HG03442 (cell line): Measurements from ENCODE around the gene SNX19.
A peak's percentile ranks its signal among the peaks of the same experiment; 100 is the strongest.
"Not testable (repeated sequence)": the region's sequence is repeated elsewhere in the genome, so short reads cannot be mapped to it uniquely, and the experiment has no call there.

Experiments
- ATAC-seq: cut with Tn5 transposase; IDR thresholded peaks from one replicate; pipeline ENCODE4 v1.9.1; 2021; ENCODE audit warnings: mild to moderate bottlenecking, moderate library complexity; ENCODE audit not compliant: unreplicated experiment

Gene SNX19

GRCh38 chr11:130873761-130874160 is 42.5 kb downstream of the SNX19 start:
- no peak for ATAC-seq

DNA sequence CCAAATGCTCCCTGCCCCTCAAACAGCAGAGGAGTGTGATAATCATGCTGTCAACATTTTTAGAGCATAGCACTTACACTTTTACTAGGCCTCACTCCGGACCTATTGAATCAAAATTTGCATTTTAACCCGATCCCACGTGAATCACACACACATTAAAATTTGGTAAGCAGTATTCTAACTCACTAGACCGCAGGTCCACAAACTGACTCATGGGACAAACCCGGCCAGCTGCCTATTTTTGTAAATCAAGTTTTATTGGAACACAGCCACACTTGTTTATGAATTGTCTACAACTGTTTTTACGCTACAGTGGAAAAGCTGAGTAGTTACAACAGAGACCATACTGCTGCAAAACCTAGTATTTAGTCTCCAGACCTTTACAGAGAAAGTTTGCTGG is 43.3 kb downstream of the SNX19 start:
- ATAC-seq, result no peak

GRCh38 chr11:130872513-130872912 is 43.8 kb downstream of the SNX19 start:
- ATAC-seq, result no peak

DNA sequence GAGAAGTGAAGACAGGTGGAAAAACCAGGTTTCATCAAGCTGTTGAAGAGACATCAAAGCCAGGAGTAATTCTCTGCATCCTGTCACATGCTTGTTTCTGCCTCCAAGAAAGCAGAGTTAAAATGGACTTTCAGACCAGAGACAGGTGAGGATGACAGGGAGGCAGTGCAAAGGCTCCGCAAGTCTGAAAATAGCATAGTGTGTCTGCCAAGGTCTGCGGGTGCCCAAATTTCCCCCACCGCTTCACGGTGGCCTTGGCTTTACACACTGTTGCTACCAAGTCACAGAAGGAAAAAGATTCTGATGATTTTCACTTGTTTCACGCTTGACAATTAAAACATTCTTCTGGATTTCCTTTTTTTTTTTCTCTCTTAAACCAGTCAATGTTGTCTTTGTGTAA is 44.2 kb downstream of the SNX19 start:
- no peak for ATAC-seq

DNA sequence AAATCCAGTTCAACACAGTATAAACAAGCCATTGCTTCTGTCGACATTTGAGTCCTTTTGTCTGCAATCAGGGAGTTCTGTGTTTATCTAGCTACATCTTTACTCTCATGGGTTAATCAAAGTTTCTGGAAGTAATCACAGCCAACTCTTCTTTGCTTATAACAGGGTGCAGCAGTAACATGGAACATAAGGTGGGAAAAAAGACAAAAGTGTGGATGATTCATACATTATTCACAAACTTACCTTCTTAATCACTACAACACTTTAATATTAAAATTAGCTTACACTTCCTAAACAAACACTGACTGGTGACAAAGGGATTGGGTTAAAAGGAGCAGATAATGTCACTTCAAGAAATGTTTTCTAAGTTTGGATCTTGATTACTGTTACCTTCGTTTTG is 44.7 kb downstream of the SNX19 start:
- ATAC-seq, result no peak

DNA sequence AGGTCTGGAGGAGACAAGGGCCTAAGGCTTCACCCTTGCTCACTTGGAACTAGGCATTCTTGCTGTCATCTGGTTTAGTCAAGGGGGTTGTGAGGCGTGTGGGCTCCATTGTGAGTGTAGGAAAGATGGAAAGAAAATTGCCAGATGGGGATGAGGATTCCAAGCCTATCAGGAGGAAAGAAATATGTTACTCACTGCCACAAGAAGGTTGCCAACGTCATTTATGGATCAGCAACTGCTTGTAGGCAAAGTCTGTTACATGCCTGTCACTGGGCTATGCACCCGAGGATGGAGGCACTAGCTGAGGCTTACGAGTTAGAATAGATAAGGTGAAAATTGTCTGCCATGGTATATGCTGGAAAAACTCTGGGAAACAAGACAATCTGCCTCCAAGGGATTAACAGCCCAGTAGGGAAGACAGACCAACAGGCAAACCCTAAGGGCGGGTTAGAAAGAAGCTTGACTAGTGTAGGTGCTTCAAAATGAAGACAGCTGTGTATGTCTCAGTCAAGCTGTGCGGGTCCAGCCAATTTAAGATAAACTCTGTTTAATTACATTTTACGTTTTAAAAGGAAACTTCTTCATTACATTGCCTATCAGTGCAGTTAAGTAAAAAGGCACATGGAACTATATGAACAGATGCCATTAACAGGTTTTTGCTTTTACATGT is 47.4 kb downstream of the SNX19 start:
- ATAC-seq, result no peak

- no peak for ATAC-seq
Measured at GRCh38 chr11:130868086-130868710, 48.1 kb downstream of the SNX19 start.

DNA sequence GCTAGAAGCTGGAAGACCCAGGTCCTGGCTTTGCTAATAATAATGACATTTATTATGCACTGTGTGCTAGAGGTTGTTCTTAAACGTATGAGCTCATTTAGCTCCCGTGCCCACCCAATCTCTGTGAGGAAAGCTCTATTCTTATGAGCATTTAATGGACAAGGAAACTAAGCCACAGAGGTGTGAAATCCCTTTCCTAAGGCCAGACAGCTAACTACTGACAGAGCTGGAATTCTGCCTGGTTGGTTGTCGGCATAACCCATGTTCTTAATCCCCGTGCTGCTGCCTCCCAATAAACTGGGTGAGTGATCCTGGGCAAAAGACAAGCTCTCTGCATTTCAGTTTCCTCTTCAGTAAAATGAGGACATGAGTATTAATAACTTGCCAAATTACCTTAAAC is 49.4 kb downstream of the SNX19 start:
- ATAC-seq, result no peak

DNA sequence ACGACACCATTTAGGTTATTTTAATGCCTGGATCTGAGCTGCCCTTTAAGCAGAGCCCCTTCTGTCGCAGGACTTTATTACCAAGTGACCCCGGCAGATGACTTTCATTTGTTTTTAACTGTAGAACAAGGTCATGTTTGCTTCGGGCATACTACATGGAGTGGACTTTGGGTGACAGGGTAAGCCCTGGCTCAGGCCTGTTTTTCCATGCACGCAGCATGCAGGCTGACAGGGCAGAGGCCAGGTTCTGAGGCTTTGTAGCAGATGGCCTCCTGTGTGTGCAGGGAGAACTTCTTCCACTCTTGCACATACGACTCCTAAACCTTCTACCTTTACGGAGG is 50.5 kb downstream of the SNX19 start:
- no peak for ATAC-seq

DNA sequence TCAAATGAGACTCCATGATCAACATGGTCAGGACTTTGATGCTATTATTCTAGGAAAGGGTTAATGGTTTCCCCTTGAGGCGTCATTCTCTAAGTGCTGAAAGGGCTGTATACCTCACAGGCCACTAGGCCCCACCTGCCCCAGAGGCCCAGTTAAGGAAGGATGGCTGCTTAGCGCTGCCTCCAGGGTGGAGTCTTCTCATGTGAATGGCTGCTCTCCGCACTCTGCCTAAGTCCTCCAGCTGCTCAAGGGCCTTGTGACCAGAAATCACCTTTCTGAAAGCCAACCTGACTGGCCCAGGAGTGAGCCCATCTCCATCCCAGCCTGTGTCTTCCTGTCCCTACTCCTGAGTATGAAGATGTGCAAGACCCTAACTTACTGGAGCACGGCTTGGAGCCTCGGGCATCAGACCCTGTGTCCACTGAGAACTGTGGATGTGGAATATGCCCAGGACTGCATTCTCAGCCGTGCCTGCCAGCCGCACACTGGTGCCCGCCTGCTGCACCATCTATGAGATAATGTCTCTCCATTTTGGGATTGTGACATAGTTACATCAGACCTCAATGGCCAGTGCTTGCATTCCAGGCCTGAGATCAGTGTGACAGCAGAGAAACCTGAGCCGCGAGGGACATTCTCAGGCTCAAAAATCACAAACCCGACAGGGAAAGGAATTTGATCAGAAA is 51.0 kb downstream of the SNX19 start:
- no peak for ATAC-seq

GRCh38 chr11:130861902-130862860 is 54.1 kb downstream of the SNX19 start:
- ATAC-seq, result peak; percentile 71

- no peak for ATAC-seq
Measured at GRCh38 chr11:130861283-130861682, 55.0 kb downstream of the SNX19 start.

- ATAC-seq, result no peak
Measured at GRCh38 chr11:130859886-130860285, 56.4 kb downstream of the SNX19 start.

DNA sequence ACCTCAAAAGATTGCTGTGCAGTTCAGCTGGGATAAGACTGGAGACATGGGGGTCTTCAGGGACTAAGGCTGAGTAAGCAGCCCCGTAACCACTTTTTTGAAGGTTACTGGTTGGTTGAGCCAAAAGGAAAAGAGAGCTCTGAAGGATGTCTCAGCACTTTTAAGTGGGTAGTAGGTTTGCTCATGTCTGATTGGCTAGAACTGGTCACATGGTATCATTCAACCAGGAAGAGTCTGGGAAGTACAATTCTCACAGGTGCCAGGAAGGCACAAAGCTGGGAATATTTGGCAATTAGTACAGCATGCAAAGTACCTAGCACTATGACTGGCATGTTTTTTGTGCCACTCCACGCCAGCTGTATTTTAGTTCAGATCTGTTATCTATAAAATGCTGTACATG is 58.1 kb downstream of the SNX19 start:
- no peak for ATAC-seq

DNA sequence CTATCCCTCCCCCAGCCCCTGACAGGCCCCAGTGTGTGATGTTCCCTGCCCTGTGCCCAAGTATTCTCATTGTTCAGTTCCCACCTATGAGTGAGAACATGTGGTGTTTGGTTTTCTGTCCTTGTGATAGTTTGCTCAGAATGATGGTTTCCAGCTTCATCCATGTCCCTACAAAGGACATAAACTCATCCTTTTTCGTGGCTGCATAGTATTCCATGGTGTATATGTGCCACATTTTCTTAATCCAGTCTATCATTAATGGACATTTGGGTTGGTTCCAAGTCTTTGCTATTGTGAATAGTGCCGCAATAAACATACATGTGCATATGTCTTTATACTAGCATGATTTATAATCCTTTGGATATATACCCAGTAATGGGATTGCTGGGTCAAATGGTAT is 60.6 kb downstream of the SNX19 start:
- ATAC-seq, result not testable (repeated sequence)

DNA sequence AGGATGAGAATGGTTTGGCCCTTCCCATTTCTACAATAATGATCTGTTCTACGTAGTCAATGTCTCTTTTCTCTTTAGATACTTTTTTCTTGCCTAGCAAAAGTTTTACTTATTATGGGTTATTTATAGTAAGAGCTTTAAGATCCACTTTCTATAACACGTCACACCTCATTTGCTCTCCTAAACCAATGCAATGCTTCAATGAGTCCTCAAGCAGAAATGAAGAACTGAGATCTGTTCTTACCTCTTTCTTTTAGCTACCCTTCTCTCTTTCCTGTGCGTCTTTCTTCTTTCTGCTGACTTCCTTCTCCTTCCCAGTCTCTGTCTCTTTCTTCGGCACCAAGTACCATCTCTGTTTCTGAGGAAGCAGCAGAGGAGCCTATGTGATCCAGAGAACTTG is 61.8 kb downstream of the SNX19 start:
- no peak for ATAC-seq

DNA sequence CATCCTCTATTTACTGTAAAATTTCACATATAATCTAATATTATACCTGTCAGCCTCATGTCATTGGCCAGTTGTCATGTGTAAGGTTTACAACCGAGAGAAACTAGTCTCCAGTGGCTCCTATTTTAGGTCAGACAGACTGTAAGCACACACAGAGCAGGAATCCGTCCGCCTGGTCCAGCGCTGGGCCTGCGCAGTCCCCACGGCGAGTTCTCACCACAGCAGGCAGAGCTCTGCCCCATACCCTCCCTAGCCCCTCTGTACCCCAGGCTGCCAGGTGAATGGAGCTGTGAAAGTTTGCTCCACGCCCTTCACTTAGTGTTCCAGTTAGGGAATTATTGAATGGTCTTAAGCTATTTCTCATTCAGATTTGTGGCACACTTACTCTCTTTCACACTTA is 63.7 kb downstream of the SNX19 start:
- no peak for ATAC-seq

DNA sequence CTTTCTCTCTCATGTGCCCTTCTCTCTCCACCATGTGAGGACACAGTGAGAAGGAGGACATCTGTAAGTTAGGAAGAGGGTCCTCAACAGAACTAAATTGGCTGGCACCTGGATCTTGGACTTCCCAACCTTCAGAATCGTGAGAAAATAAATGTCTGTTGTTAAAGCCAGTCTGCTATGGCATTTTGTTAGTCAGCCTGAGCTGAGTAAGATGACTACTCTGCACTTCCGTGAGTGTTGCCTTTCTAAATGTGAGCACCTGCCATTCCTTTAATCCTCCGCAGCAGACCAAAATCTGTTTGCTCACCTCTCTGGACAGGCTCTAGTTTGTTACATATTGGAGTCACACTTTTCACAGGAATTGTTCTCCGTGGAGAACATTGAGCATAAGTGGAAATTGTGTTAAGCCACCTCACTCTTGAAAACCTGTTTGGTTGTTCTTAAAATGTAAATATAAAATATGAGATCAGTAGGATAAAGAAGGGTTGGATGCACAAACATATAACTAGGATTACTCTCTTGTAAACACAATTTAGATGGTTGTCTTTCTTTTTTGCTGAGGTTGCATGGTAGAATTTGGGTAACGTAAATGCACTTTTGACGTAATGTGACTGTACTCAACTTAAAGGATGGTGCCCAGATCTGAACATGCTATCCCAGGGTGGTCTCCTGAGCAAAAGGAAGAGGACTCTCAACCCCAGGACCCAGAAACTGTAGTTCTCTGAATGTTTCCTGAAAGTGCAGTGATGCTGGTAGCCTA is 65.9 kb downstream of the SNX19 start:
- no peak for ATAC-seq

GRCh38 chr11:130849215-130849568 is 67.1 kb downstream of the SNX19 start:
- ATAC-seq, result no peak

- ATAC-seq, result no peak
Measured at GRCh38 chr11:130848361-130849214, 67.7 kb downstream of the SNX19 start.
